T47D (cell line): ENCODE results near the gene OR2V2.
"Not testable (repeated sequence)": the region's sequence is repeated elsewhere in the genome, so short reads cannot be mapped to it uniquely, and the experiment has no call there.

Source experiments
- DNase-seq, 2 experiments: peaks; one replicate each; pipeline versions ENCODE4 v3.0.0 to v3.0.0-alpha.2; 2011 to 2012; ENCODE audit warnings: low read depth in 1 of 2, low spot score in 1 of 2
- JUND ChIP-seq: IDR thresholded peaks from 2 replicates; pipeline ENCODE4 v1.6.1; 2012; ENCODE audit warnings: low read depth
- in situ Hi-C: cut with HindIII; loops from 2 replicates; pipeline ENCODE4 v1.10.0; 2016; ENCODE audit warnings: low sequenced_read_pairs, low pct_unique_long_range_greater_than_20kb

Gene OR2V2

GRCh38 chr5:181161534-181162175 is 14.3 kb downstream of the OR2V2 start:
- TF ChIP-seq JUND = no peak
- DNase-seq = no peak
- in situ Hi-C loops = no loop called here

- DNase-seq = no peak
- no peak for TF ChIP-seq JUND
- in situ Hi-C loops = no loop called here
Observed at GRCh38 chr5:181163487-181164075, 16.2 kb downstream of the OR2V2 start.

DNA sequence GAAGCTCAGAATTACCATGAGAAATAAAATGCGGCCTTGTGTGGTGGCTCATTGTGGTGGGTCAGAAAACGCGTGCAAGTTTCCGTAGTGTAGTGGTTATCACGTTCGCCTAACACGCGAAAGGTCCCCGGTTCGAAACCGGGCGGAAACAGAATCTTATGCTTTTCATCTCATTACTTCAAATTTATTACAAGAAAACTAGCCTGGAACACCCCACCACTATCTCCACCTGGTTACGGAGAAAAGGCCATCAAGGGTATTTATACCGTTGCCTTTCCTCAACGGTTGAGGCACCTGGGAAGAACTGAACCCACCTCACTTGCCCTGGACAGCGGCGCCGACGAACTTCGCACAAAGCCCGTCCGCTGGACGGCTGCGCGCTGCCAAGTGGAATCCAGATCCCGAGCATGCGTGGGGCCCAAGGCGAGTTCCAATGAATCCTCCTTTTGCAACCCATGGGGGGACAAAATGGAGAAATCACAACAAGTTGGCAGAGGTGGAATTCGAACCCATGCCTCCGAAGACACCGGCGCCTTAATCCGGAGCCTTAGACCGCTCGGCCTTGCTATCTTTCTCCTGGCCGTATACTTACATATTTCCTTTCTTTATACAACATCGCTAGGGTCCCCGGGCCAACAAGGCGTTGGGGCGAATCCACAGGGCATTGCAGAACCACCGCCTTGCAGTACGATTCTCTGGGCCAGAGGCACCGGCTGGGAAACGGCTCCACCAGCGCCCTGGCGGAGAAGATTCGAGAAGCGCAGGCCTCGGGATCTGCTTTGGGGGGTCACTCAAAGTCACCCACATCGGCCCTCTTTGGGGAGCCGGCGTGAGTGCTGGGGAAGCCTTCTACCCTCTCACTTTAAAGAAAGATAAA is 16.9 kb downstream of the OR2V2 start:
- DNase-seq = no peak
- no peak for TF ChIP-seq JUND
- in situ Hi-C loops = no loop called here

DNA sequence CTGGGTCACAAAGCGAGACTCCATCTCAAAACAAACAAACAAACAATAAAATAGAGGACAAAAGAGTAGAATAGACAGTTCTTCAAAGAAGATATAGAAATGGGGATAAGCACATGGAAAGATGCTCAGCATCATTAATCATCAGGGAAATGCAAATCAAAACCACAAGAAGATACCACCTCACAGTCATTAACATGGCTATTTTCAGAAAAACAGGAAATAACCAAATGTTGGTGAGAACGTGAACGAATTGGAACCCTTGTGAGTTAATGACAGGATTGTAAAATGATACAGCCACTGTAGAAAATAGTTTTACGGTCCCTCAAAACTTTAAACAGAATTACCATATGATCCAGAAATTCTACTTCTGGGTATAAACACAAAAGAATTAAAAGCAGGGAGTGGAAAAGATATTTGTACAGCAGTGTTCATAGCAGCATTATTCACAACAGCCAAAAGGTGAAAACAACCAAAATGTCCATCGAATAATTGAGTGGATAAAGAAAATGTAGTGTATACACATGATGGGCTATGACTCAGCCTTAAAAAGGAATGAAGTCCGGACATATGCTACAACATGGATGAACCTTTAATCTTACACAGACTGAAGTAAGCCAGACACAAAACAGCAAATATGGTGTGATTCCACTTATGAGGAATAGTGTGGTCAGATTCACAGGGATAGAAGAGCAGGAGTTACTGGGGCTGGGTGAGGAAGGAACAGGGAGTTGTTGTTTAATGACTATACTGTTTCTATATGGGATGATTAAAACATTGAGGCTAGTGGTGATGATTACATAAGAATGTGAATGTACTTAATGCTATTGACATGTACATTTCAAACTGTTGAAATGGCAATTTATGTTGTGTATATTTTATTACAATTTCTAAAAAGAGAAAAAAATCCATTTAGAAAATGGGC is 19.7 kb downstream of the OR2V2 start:
- no peak for DNase-seq
- no peak for TF ChIP-seq JUND

DNA sequence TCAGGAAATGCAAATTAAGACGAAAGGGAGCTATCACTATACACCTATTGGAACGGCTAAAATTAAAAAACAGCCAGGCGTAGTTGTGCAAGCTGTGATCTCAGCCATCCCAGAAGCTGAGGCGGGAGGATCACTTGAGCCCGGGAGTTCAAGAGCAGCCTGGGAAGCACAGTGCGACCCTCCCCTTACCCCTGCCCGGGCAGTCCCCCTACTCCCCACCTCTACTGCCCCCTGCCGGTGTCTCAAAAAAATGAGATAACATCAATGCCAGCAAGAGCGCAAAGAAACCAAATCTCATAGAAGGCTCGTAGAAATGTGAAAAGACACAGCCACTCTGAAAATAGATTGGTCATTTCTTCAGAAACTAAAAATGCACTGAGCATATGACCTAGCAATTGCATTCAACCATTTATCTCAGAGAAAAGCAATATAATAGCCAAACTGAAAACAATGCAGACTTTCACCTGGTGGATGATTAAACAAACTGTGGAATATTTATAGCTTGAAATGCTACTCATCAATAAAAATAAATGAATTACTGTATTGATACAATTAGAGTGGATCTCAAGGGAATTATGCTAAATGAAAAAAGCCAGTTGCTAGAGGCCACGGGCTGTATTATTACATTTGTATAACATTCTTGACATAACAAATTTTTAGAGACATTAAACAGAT is 20.6 kb downstream of the OR2V2 start:
- in situ Hi-C loops = no loop called here
- TF ChIP-seq JUND = no peak
- peak in 1 of 2 experiments; percentile 19 for DNase-seq

More for the DNA sequence above, 19.7 kb downstream of the OR2V2 start:
- in situ Hi-C loops = no loop called here

DNA sequence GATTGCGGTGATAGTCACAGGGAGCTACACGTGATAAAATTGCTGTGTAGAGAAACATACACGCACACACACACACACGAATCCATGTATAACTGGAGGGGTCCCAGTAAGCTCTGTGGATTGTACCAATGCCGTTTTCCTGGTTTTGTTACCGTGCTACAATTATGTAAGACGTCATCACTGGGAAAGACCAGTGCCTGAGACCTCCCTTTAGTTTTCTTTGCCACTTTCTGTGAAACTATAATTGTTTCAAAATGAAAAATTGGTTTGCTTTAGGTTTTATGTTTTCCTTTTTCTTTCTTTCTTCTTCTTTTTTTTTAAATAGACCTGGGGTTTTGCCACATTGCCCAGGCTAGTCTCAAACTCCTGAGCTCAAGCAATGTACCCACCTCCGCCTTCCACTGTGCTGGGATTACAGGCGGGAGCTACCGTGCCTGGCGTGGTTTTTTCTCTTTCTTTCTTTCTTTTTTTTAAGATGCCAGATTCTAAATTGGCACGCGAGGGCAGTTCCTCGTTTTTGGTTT is 21.3 kb downstream of the OR2V2 start:
- DNase-seq = no peak
- no peak for TF ChIP-seq JUND

GRCh38 chr5:181169459-181170236 is 22.3 kb downstream of the OR2V2 start:
- DNase-seq, in situ Hi-C loops: not testable (repeated sequence)

More for the DNA sequence above, 21.3 kb downstream of the OR2V2 start:
- in situ Hi-C loops = no loop called here

DNA sequence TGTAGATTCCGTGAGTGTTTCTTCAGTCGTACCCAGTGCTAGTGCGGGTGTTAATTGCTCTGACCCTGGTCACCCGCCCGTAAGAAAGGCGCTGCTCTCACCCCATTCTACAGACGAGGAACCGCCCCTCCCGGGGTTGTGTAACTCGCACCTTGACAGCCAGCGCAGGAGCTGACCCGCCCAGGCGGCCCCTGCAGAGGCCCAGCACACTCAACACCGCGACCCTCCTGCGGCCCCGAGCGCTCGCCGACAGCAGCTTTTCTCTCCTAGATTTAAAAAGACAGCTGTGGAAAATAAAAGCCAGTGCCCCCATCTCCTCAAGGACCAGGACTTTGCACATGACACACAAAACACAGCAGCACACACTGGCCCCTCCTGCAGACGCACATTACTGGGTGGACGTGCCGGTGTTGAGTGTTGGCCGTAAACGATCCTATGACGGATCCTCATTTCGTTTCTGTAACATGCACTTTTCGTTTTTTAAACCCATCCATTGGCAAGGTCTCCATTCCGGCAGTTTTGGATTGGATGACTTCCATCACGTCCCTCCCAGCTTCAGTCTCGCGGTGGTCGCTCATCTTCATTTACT is 22.9 kb downstream of the OR2V2 start:
- TF ChIP-seq JUND = no peak
- no peak for DNase-seq
- in situ Hi-C loops = no loop called here

- in situ Hi-C loops = no loop called here
- DNase-seq = no peak
- TF ChIP-seq JUND = no peak
Observed at GRCh38 chr5:181170996-181171395, 23.6 kb downstream of the OR2V2 start.

DNA sequence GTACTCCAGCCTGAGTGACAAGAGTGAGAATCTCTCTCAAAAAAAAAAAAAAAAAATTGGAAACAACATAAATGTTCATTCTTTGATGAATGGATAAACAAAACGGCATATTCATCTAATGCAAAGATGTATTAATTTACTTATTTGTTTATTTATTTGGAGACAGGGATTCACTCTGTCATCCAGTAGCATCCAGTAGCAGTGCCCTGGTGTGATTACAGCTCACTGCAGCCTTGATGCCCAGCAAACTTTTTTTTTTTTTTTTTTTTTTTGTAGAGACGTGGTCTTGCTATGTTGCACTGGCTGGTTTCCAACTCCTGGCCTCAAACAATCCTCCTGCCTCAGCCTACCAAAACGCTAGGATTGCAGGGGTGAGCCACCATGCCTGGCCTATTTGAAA is 24.4 kb downstream of the OR2V2 start:
- no peak for DNase-seq
- in situ Hi-C loops = no loop called here
- TF ChIP-seq JUND = no peak
